ENCODE measurements around the gene SGSM1.

SGSM1 gene

DNA sequence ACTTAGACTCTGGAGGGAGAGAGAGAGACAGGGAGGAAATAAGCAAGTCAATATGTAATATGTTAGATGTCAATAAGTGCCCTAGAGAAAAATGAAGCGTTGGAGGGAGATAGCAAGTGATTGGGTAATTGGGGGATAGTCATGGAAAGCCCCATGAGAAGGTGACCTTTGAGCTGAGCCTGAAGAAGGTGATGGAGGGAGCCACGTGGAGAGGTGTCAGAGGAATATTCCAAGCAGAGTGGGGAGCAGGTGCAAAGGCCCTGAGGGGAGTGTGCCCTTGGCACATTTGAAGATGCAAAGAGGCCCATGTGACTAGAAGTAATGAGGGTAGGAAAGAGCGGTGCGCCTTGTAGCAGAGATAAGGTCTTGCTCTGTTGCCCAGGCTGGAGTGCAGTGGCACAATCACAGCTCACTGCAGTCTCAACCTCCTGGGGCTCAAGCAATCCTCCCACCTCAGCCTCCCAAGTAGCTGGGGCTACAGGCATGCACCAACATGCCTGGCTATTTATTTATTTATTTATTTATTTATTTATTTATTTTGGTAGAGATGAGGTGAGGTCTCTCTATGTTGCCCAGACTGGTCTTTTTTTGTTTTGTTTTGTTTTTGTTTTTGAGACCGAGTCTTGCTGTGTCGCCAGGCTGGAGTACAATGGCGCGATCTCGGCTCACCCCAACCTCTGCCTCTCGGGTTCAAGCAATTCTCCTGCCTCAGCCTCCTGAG is 138.4 kb downstream of the SGSM1 start:
- no peak for TF ChIP-seq EZH2phosphoT487 (IDR thresholded peaks at IDR 0.05; ENCODE audit: borderline replicate concordance)
- TF ChIP-seq CTCF (conservative IDR thresholded peaks at IDR 0.05; ENCODE audit: low read length), result no peak
- H3K9me3 ChIP-seq (ENCODE audit: insufficient read depth, low read depth, low read length), result no peaks in the 10 kb centered on the region
- H3K36me3 ChIP-seq (ENCODE audit: insufficient read depth, low read length), result no peaks in the 10 kb centered on the region
- no peak overlapping the region for H3K4me3 ChIP-seq (ENCODE audit: low read length, poor library complexity, severe bottlenecking)
- no peaks in the 10 kb centered on the region for H3K4me1 ChIP-seq (ENCODE audit: insufficient read depth, low read length, poor library complexity, severe bottlenecking)
- H3F3A ChIP-seq (ENCODE audit: low read depth), result no peaks in the 10 kb centered on the region
- no peaks in the 10 kb centered on the region for H3K79me2 ChIP-seq (ENCODE audit: insufficient read depth, low read length)
- H4K20me1 ChIP-seq (ENCODE audit: insufficient read depth, low read length, poor library complexity, severe bottlenecking), result no peaks in the 10 kb centered on the region
- no peaks in the 10 kb centered on the region for H3K9me2 ChIP-seq (replicated peaks; ENCODE audit: low read depth, low read length)
- no peak overlapping the region for H3K9ac ChIP-seq (ENCODE audit: low read depth, low read length, poor library complexity, severe bottlenecking)
- no peak overlapping the region for H2AFZ ChIP-seq (ENCODE audit: low read length)
- no peak overlapping the region for H3K4me2 ChIP-seq (ENCODE audit: low read depth, low read length, poor library complexity, severe bottlenecking)
- no peaks in the 10 kb centered on the region for H3K27me3 ChIP-seq (ENCODE audit: insufficient read depth, low read length, poor library complexity, severe bottlenecking)

- Histone ChIP-seq H3K9me2 (replicated peaks; ENCODE audit: low read depth, low read length) (no peaks in the 10 kb centered on the region), H3K4me3 (ENCODE audit: low read length, poor library complexity, severe bottlenecking) (no peak overlapping the region), H3K4me1 (ENCODE audit: insufficient read depth, low read length, poor library complexity, severe bottlenecking) (no peaks in the 10 kb centered on the region), H3K9ac (ENCODE audit: low read depth, low read length, poor library complexity, severe bottlenecking) (no peak overlapping the region), H3K36me3 (ENCODE audit: insufficient read depth, low read length) (no peaks in the 10 kb centered on the region), H3K9me3 (ENCODE audit: insufficient read depth, low read depth, low read length) (no peaks in the 10 kb centered on the region), H3K4me2 (ENCODE audit: low read depth, low read length, poor library complexity, severe bottlenecking) (no peak overlapping the region), H3F3A (ENCODE audit: low read depth) (no peaks in the 10 kb centered on the region), H2AFZ (ENCODE audit: low read length) (no peak overlapping the region), H4K20me1 (ENCODE audit: insufficient read depth, low read length, poor library complexity, severe bottlenecking) (no peaks in the 10 kb centered on the region), H3K79me2 (ENCODE audit: insufficient read depth, low read length) (no peaks in the 10 kb centered on the region), H3K27me3 (ENCODE audit: insufficient read depth, low read length, poor library complexity, severe bottlenecking) (no peaks in the 10 kb centered on the region)
- TF ChIP-seq EZH2phosphoT487 (IDR thresholded peaks at IDR 0.05; ENCODE audit: borderline replicate concordance) (no peak), CTCF (conservative IDR thresholded peaks at IDR 0.05; ENCODE audit: low read length) (no peak)
These were observed 139.4 kb downstream of the SGSM1 start for GRCh38 chr22:24945430-24945829.

- TF ChIP-seq CTCF (conservative IDR thresholded peaks at IDR 0.05; ENCODE audit: low read length) (no peak), EZH2phosphoT487 (IDR thresholded peaks at IDR 0.05; ENCODE audit: borderline replicate concordance) (no peak)
- no peak overlapping the region for H2AFZ ChIP-seq (ENCODE audit: low read length)
These were observed 141.4 kb downstream of the SGSM1 start for GRCh38 chr22:24947383-24947782.

More at GRCh38 chr22:24947383-24947782, 141.4 kb downstream of the SGSM1 start:
- Histone ChIP-seq H3K9ac (ENCODE audit: low read depth, low read length, poor library complexity, severe bottlenecking) (no peak overlapping the region), H3K36me3 (ENCODE audit: insufficient read depth, low read length) (no peaks in the 10 kb centered on the region), H3K79me2 (ENCODE audit: insufficient read depth, low read length) (no peaks in the 10 kb centered on the region), H3K4me3 (ENCODE audit: low read length, poor library complexity, severe bottlenecking) (no peak overlapping the region), H3K4me2 (ENCODE audit: low read depth, low read length, poor library complexity, severe bottlenecking) (no peak overlapping the region), H4K20me1 (ENCODE audit: insufficient read depth, low read length, poor library complexity, severe bottlenecking) (no peaks in the 10 kb centered on the region), H3K9me3 (ENCODE audit: insufficient read depth, low read depth, low read length) (no peaks in the 10 kb centered on the region), H3K4me1 (ENCODE audit: insufficient read depth, low read length, poor library complexity, severe bottlenecking) (no peaks in the 10 kb centered on the region), H3F3A (ENCODE audit: low read depth) (no peaks in the 10 kb centered on the region), H3K27me3 (ENCODE audit: insufficient read depth, low read length, poor library complexity, severe bottlenecking) (no peaks in the 10 kb centered on the region), H3K9me2 (replicated peaks; ENCODE audit: low read depth, low read length) (no peaks in the 10 kb centered on the region)
